ENCODE data around the gene GALNT7.

DNA sequence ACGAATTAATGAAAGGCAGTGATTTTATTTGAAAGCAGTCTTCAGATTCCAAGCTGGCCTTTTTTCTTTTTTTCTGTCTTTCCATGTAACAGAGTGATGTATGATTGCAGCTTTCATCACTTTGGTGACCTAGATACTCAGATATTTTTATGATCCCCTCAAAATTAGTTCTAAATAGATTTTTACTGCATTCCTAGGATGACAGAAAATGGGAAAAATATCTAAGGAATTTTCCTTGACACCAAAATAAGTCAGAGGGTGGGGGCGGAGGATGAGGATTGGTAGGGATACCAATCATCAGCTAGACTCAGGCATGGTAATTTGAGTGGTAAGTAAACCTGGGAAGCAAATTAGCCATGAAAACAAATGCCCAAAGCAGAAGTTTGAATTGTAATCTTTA lies 177.5 kb downstream of the GALNT7 start:
- TF ChIP-seq SRF (IDR thresholded peaks at IDR 0.05; ENCODE audit: low read depth in 2 of 2, low read length in 2 of 2): no peak
- no peak for TF ChIP-seq TAF1 (IDR thresholded peaks at IDR 0.05; ENCODE audit: borderline replicate concordance, low read depth, low read length)
- TF ChIP-seq EGR1 (IDR thresholded peaks at IDR 0.05; ENCODE audit: borderline replicate concordance in 1 of 2, low read depth in 2 of 2, low read length in 2 of 2): no peak
- TF ChIP-seq, protein P1, sequence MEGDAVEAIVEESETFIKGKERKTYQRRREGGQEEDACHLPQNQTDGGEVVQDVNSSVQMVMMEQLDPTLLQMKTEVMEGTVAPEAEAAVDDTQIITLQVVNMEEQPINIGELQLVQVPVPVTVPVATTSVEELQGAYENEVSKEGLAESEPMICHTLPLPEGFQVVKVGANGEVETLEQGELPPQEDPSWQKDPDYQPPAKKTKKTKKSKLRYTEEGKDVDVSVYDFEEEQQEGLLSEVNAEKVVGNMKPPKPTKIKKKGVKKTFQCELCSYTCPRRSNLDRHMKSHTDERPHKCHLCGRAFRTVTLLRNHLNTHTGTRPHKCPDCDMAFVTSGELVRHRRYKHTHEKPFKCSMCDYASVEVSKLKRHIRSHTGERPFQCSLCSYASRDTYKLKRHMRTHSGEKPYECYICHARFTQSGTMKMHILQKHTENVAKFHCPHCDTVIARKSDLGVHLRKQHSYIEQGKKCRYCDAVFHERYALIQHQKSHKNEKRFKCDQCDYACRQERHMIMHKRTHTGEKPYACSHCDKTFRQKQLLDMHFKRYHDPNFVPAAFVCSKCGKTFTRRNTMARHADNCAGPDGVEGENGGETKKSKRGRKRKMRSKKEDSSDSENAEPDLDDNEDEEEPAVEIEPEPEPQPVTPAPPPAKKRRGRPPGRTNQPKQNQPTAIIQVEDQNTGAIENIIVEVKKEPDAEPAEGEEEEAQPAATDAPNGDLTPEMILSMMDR (IDR thresholded peaks at IDR 0.05 in 2 of 3, conservative IDR thresholded peaks at IDR 0.05 in 1 of 3; ENCODE audit: control insufficient read depth in 2 of 3, extremely low read depth in 1 of 3, insufficient read depth in 1 of 3, low read depth in 3 of 3, low read length in 3 of 3): no peak
- TF ChIP-seq POLR2A (IDR thresholded peaks at IDR 0.05; ENCODE audit: low read depth, low read length): no peak
- no peak for TF ChIP-seq RAD21 (IDR thresholded peaks at IDR 0.05; ENCODE audit: insufficient read depth, low read depth, low read length)
- TF ChIP-seq SIN3A (IDR thresholded peaks at IDR 0.05; ENCODE audit: low read depth, low read length): no peak
- TF ChIP-seq, protein P2, sequence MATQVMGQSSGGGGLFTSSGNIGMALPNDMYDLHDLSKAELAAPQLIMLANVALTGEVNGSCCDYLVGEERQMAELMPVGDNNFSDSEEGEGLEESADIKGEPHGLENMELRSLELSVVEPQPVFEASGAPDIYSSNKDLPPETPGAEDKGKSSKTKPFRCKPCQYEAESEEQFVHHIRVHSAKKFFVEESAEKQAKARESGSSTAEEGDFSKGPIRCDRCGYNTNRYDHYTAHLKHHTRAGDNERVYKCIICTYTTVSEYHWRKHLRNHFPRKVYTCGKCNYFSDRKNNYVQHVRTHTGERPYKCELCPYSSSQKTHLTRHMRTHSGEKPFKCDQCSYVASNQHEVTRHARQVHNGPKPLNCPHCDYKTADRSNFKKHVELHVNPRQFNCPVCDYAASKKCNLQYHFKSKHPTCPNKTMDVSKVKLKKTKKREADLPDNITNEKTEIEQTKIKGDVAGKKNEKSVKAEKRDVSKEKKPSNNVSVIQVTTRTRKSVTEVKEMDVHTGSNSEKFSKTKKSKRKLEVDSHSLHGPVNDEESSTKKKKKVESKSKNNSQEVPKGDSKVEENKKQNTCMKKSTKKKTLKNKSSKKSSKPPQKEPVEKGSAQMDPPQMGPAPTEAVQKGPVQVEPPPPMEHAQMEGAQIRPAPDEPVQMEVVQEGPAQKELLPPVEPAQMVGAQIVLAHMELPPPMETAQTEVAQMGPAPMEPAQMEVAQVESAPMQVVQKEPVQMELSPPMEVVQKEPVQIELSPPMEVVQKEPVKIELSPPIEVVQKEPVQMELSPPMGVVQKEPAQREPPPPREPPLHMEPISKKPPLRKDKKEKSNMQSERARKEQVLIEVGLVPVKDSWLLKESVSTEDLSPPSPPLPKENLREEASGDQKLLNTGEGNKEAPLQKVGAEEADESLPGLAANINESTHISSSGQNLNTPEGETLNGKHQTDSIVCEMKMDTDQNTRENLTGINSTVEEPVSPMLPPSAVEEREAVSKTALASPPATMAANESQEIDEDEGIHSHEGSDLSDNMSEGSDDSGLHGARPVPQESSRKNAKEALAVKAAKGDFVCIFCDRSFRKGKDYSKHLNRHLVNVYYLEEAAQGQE (IDR thresholded peaks at IDR 0.05; ENCODE audit: low read depth, low read length): no peak

Measured in GM12878 (cell line).